CD4-positive, alpha-beta T cell treated with Interleukin-6 for 4 hours (primary cell): ENCODE results near the gene ZFYVE28.

Experiments used
- DNase-seq: peaks from one replicate; pipeline ENCODE4 v3.0.0-alpha.2; 2020; ENCODE audit warnings: mixed read lengths

The ZFYVE28 gene

GRCh38 chr4:2428496-2429213, 10.2 kb upstream of the ZFYVE28 start:
- DNase-seq, result no peak

- no peak for DNase-seq
Measured at GRCh38 chr4:2427383-2428334, 9.2 kb upstream of the ZFYVE28 start.

GRCh38 chr4:2426711-2427275, 8.3 kb upstream of the ZFYVE28 start:
- no peak for DNase-seq

- DNase-seq, result no peak
Measured at GRCh38 chr4:2426069-2426397, 7.6 kb upstream of the ZFYVE28 start.

GRCh38 chr4:2425386-2426068, 7.1 kb upstream of the ZFYVE28 start:
- no peak for DNase-seq

- DNase-seq, result no peak
Measured at GRCh38 chr4:2424581-2424980, 6.1 kb upstream of the ZFYVE28 start.

GRCh38 chr4:2423695-2424094, 5.2 kb upstream of the ZFYVE28 start:
- no peak for DNase-seq

GRCh38 chr4:2423066-2423465, 4.6 kb upstream of the ZFYVE28 start:
- no peak for DNase-seq

GRCh38 chr4:2421928-2422327, 3.5 kb upstream of the ZFYVE28 start:
- DNase-seq, result no peak

GRCh38 chr4:2419814-2420213, 1.4 kb upstream of the ZFYVE28 start:
- no peak for DNase-seq

- DNase-seq, result peak; percentile 99
Measured at GRCh38 chr4:2418650-2419571, 466 bp upstream of the ZFYVE28 start, which contains the start of gene CFAP99. Gene CFAP99 (plus strand): TSS chr4:2418955.

GRCh38 chr4:2417226-2417764, 1.1 kb downstream of the ZFYVE28 start:
- DNase-seq, result peak; percentile 32

- DNase-seq, result peak; percentile 33
Measured at GRCh38 chr4:2416564-2417225, 1.8 kb downstream of the ZFYVE28 start.

GRCh38 chr4:2415881-2416563, 2.4 kb downstream of the ZFYVE28 start:
- no peak for DNase-seq

- no peak for DNase-seq
Measured at GRCh38 chr4:2415213-2415612, 3.2 kb downstream of the ZFYVE28 start.

GRCh38 chr4:2413821-2414610, 4.4 kb downstream of the ZFYVE28 start:
- DNase-seq, result peak; percentile 29

GRCh38 chr4:2412885-2413716, 5.3 kb downstream of the ZFYVE28 start:
- peak; percentile 88 for DNase-seq

- DNase-seq, result peak; percentile 77
Measured at GRCh38 chr4:2412534-2412884, 5.9 kb downstream of the ZFYVE28 start.
